HCT116 (cell line): ENCODE data around the gene TOR4A. TPM values are rescaled to one million over a fixed set of nuclear protein-coding genes. Genes with fewer than 3 reads are reported as not detected.

Experiments used
- ATAC-seq: fragments of 200-7000 bp; cut with Tn5 transposase; 2 replicates; pipeline ENCODE4 v1.9.1; 2020; ENCODE audit warnings: mild to moderate bottlenecking, moderate library complexity
- BruUV-seq: library from RNA; stranded (reverse); fragments of 400-500 nt; replicated peaks from 2 replicates; lab custom pipeline; 2021; lab: Mats Ljungman, UMichigan
- CTCF ChIA-PET: fragments of 300-600 bp; sonication (Branson Sonifier 250); formaldehyde crosslinking; loops from one replicate; lab custom pipeline; 2021; ENCODE audit warnings: antibody characterized with exemption; lab: Charles Lee
- POLR2A ChIA-PET: fragments of 300-600, 350-600 bp; sonication (Branson Sonifier 250); formaldehyde crosslinking; loops from one replicate; lab custom pipeline; 2021; ENCODE audit warnings: antibody characterized with exemption; lab: Charles Lee
- RAD21 ChIA-PET, 2 experiments: fragments of 300-600 bp; sonication (Branson Sonifier 250); formaldehyde crosslinking; loops; one replicate each; lab custom pipeline; 2023; ENCODE audit warnings: low total read pairs in 2 of 2; ENCODE audit not compliant: uncharacterized antibody in 2 of 2, unreplicated experiment in 2 of 2, low non-redundant PET in 1 of 2; lab: Charles Lee
- DNase-seq: peaks from one replicate; pipeline ENCODE4 v3.0.0-alpha.2; 2010; ENCODE audit warnings: low read depth, low spot score
- H2AFZ ChIP-seq: fragments of 200-600 bp; shearing (Covaris generic), sonication (generic); 2 replicates; pipeline ENCODE4 v1.6.1; 2017; ENCODE audit warnings: low read depth, mixed run types, mixed read lengths, antibody characterized with exemption, low read length; ENCODE audit not compliant: poor library complexity, severe bottlenecking
- H3K27ac ChIP-seq: 2 replicates; pipeline ENCODE4 v1.5.1; 2012; ENCODE audit warnings: low read depth, low read length
- H3K27me3 ChIP-seq: fragments of 200-600 bp; sonication (generic); 2 replicates; pipeline ENCODE4 v1.6.1; 2016; ENCODE audit warnings: mixed run types, low read length, mixed read lengths; ENCODE audit not compliant: insufficient read depth
- H3K36me3 ChIP-seq, 2 experiments: fragments of 200-500 bp in 1 of 2; fragments of 200-600 bp in 1 of 2; sonication (Bioruptor generic) in 1 of 2; sonication (generic) in 1 of 2; 2 replicates each; pipeline versions ENCODE4 v1.5.1 to v1.6.1; 2014 to 2016; ENCODE audit warnings: low read length in 2 of 2, inconsistent platforms in 1 of 2, mixed read lengths in 1 of 2, mixed run types in 1 of 2; ENCODE audit not compliant: insufficient read depth in 2 of 2, control insufficient read depth in 1 of 2
- H3K4me1 ChIP-seq, 2 experiments: fragments of 200-600 bp in 1 of 2; sonication (generic) in 1 of 2; 2 replicates each; pipeline versions ENCODE4 v1.5.1 to v1.6.1; 2012 to 2017; ENCODE audit warnings: low read length in 2 of 2, inconsistent platforms in 1 of 2, mild to moderate bottlenecking in 1 of 2, mixed read lengths in 1 of 2, mixed run types in 1 of 2, moderate library complexity in 1 of 2; ENCODE audit not compliant: insufficient read depth in 2 of 2, control insufficient read depth in 1 of 2
- H3K4me2 ChIP-seq: fragments of 200-600 bp; sonication (generic); 2 replicates; pipeline ENCODE4 v1.6.1; 2017; ENCODE audit warnings: mixed run types, low read length, mixed read lengths
- H3K4me3 ChIP-seq, 2 experiments: fragments of 200-600 bp in 1 of 2; sonication (generic) in 1 of 2; replicated peaks in 1 of 2; 2 replicates each; pipeline ENCODE4 v1.5.1; 2011 to 2016; ENCODE audit warnings: low read length in 2 of 2, control low read depth in 1 of 2, low read depth in 1 of 2, mild to moderate bottlenecking in 1 of 2, mixed read lengths in 1 of 2, mixed run types in 1 of 2
- H3K79me2 ChIP-seq: fragments of 200-600 bp; sonication (generic); 2 replicates; pipeline ENCODE4 v1.6.1; 2017; ENCODE audit warnings: mild to moderate bottlenecking, mixed run types, low read length, moderate library complexity, mixed read lengths; ENCODE audit not compliant: insufficient read depth
- H3K9ac ChIP-seq: fragments of 200-600 bp; sonication (generic); 2 replicates; pipeline ENCODE4 v1.6.1; 2016; ENCODE audit warnings: low read length, mixed read lengths
- H3K9me2 ChIP-seq: fragments of 200-600 bp; sonication (generic), shearing (Covaris generic); 2 replicates; pipeline ENCODE4 v1.6.1; 2017; ENCODE audit warnings: mixed run types, mild to moderate bottlenecking, moderate library complexity; ENCODE audit not compliant: insufficient read depth
- H3K9me3 ChIP-seq, 2 experiments: fragments of 200-500 bp in 1 of 2; fragments of 200-600 bp in 1 of 2; sonication (Bioruptor generic) in 1 of 2; sonication (generic) in 1 of 2; 2 replicates each; pipeline ENCODE4 v1.6.1; 2014 to 2017; ENCODE audit warnings: low read length in 2 of 2, mixed read lengths in 2 of 2, inconsistent platforms in 1 of 2, low read depth in 1 of 2, mild to moderate bottlenecking in 1 of 2, mixed run types in 1 of 2, moderate library complexity in 1 of 2; ENCODE audit not compliant: control insufficient read depth in 1 of 2, insufficient read depth in 1 of 2
- H4K20me1 ChIP-seq: fragments of 200-600 bp; sonication (generic), shearing (Covaris generic); 2 replicates; pipeline ENCODE4 v1.6.1; 2017; ENCODE audit warnings: mixed run types, mild to moderate bottlenecking, moderate library complexity; ENCODE audit not compliant: insufficient read depth
- ZBTB33 ChIP-seq: IDR thresholded peaks from 2 replicates; pipeline ENCODE4 v1.6.1; 2011; ENCODE audit warnings: mild to moderate bottlenecking, low read length, moderate library complexity; ENCODE audit not compliant: insufficient replicate concordance; ENCODE audit errors: extremely low read depth
- ZFX ChIP-seq: fragments of 450-650 bp; IDR thresholded peaks from 2 replicates; pipeline ENCODE4 v1.6.1; 2017
- intact Hi-C: fragments of 100-400 bp; cut with micrococcal nuclease; formaldehyde crosslinking; loops from 2 replicates; pipeline ENCODE4 v1.10.0; 2022
- total RNA-seq: library from RNA; stranded (reverse); gene quantifications from one replicate; pipeline ENCODE4 v1.2.1, GENCODE V29; 2021; ENCODE audit not compliant: unreplicated experiment

TOR4A gene
- total RNA-seq, 1 experiment from 2014 or later, result 34.0 TPM

- CTCF ChIA-PET, result interaction anchor here (1.0 to 1.5 kb wide), 7 partner anchors 13 to 187 kb away, joined by 3 to 6 read pairs (median 4); partner anchors contain the start of genes ANAPC2, NRARP, SSNA1 and TUBB4B
- peaks cover 32% of the 10 kb centered on the region for H3K79me2 ChIP-seq
Observed at GRCh38 chr9:137253717-137254623, 23.6 kb upstream of the TOR4A start.

More at GRCh38 chr9:137253717-137254623, 23.6 kb upstream of the TOR4A start:
- Histone ChIP-seq H3K9me3 (no peaks in the 10 kb centered on the region), H4K20me1 (no peaks in the 10 kb centered on the region), H3K27me3 (no peaks in the 10 kb centered on the region), H3K4me1 (peaks cover 21 to 42% of the 10 kb centered on the region in 2 experiments), H3K36me3 (peaks cover 13 to 18% of the 10 kb centered on the region in 2 experiments), H3K9me2 (no peaks in the 10 kb centered on the region), H3K27ac (peak overlapping the region; percentile 91), H3K4me3 (peak overlapping the region; percentile 78 to 100), H2AFZ (no peak overlapping the region), H3K9ac (peak overlapping the region; percentile 88), H3K4me2 (peak overlapping the region; percentile 93)
- ChIA-PET RAD21 (no interaction called here), POLR2A (interaction anchor here (0.6 to 5.9 kb wide), 4 partner anchors 10 to 63 kb away, joined by 3 to 39 read pairs (median 9); partner anchors contain the start of gene TUBB4B)
- DNase-seq (no peak), ATAC-seq (no peak)
- intact Hi-C loops, result no loop called here
- TF ChIP-seq ZFX, result peak; percentile 26; the same call in 1 of the 2 replicates
- no peak for TF ChIP-seq ZBTB33
- BruUV-seq, result TSS peak; percentile 47
